Measurements from ENCODE around the gene HOXA9.

The HOXA9 gene

GRCh38 chr7:27151341-27151930, 13.9 kb downstream of the HOXA9 start:
- no peak for TF ChIP-seq CTCF (IDR thresholded peaks at IDR 0.05)

- peak; percentile 92 for TF ChIP-seq CTCF (IDR thresholded peaks at IDR 0.05)
Measured at GRCh38 chr7:27150568-27151340, 14.6 kb downstream of the HOXA9 start.

GRCh38 chr7:27149842-27150567, 15.3 kb downstream of the HOXA9 start:
- TF ChIP-seq CTCF (IDR thresholded peaks at IDR 0.05): no peak

- no peak for TF ChIP-seq CTCF (IDR thresholded peaks at IDR 0.05)
Measured at GRCh38 chr7:27148756-27149641, 16.3 kb downstream of the HOXA9 start.

- no peak for TF ChIP-seq CTCF (IDR thresholded peaks at IDR 0.05)
Measured at GRCh38 chr7:27148031-27148755, 17.1 kb downstream of the HOXA9 start.

- TF ChIP-seq CTCF (IDR thresholded peaks at IDR 0.05): no peak
Measured at GRCh38 chr7:27147199-27148030, 17.9 kb downstream of the HOXA9 start, which contains the start of gene HOXA6. HOXA6 (minus strand) TSS chr7:27147774; CDS start chr7:27147749, 25 bp downstream.
